GM21619 (cell line): Measurements from ENCODE around the gene CCDC102B.
"Not testable (repeated sequence)": the region's sequence is repeated elsewhere in the genome, so short reads cannot be mapped to it uniquely, and the experiment has no call there.

ENCODE experiments used
- ATAC-seq: cut with Tn5 transposase; IDR thresholded peaks from one replicate; pipeline ENCODE4 v1.9.1; 2021; ENCODE audit not compliant: unreplicated experiment

Gene CCDC102B

DNA sequence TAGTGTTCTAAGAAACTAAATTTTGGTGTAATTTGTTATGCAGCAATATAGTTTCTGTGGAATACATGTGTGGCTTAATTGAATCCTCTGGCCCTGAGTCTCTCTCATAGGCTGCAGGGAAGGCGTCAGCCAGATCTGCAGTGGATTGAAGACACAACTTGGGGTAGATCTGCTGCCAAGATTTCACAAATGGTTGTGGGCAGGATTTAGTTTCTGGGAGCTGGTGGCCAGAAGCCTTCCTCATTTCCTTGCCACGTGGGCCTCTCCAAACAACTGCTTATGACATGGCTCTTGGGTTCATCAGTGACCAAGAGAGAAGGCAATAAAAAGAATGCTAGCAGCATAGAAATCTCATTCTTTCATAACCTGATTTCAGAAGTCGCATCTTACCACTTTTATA lies 28.2 kb downstream of the CCDC102B start:
- no peak for ATAC-seq

DNA sequence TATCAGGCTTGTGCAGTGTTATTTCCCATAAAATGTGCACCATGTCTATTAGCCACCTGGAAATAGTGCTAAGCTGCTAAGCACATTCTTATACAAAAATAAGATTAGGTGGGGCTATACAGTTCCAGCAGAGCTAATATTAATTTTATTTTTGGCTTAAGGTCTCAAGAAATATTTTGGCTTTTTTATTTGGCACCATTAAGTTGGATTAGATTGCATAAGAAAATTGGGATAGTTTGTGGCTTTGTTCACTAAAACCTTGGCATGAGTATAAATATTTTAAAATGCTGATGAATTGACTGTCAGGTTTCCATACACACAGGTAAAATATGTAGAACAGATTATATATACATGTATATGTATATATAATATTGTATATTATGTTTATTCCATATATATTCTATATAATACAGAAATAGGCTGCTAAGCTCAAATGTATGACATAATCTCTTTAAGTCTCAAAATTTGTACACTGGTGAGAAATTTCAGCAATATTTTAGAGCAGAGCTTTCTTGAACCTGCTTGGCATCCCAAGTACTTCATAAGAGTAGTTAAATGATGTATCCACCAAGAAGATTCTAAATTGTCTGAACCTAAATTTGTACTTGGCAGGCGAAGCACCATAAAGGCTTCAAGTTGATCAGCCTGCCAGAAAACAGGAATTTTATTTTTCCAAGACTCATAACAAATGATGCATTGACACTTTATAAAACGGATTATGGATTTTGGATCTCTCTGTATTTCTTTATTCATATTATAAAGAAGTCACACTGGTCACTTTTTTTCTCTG lies 32.6 kb downstream of the CCDC102B start:
- no peak for ATAC-seq

DNA sequence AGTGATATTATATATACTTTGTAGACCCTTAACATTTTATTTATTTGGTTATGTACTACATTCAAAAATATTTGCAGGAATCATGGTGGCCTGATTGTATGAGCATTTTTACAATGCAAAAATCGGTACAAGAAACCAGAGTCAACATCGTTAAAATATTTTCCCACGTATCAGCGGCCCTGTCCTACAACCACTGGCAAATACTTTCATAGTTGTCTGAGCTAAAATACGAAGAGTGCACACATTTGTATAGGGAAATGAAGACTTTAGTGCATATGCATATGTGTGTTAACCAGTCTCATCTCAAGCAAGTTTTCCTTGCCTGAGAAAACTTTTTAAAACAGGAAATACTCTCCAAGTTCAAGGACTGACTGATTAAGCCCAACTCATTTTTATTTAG lies 35.9 kb downstream of the CCDC102B start:
- no peak for ATAC-seq

DNA sequence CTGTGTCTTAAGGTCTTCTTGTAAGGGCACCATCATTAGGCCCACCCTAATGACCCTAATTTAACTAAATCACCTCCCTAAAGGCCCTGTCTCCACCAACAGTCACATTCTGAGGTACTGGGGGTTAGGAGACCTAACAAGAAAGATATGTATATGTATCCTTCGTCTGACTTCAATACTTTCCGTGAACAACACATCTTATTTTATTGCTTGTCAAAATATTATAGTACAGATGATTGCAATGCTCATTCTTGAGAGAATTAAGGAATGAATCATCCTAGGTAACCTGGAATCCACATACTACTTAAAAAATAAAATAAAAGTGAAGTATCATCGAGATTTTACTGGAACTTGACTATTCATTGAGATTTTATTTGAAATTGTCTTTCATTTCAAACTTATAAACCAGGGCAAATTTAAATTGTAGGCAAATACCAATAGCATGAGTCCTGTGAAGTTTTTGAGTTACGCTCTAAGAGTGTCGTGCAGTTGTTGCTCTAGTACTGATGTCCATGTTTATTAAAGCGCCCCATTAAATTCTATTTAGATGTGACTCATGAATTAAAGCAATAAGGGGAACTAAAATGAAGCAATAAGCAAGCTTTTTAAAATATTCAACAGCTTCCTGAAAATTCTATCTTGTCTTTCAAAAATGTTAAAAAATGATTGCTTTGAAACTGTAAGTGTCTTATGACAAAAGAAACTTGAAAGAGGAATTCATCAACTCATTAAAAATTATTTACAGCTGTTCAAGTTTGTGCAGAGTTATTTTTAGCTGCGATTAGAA lies 40.0 kb downstream of the CCDC102B start:
- ATAC-seq: no peak

DNA sequence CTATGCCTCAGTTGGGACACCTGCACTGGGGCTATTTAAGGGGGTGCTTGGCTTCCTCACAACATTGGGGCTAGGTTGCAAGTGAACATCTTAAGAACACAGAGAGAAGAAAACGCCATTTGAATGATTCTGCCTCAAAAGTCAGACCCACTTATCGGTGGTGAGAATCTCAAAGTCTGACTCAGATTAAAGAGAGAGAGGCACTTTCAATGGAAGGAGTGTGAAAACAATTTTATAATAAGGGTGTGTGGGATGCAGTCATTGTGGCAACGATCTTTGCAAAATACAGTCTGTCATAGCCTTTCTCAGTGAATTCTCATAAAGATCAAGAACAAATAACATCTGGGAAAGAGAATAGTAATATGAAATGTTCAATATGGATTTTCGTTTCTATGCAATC lies 41.8 kb downstream of the CCDC102B start:
- no peak for ATAC-seq

DNA sequence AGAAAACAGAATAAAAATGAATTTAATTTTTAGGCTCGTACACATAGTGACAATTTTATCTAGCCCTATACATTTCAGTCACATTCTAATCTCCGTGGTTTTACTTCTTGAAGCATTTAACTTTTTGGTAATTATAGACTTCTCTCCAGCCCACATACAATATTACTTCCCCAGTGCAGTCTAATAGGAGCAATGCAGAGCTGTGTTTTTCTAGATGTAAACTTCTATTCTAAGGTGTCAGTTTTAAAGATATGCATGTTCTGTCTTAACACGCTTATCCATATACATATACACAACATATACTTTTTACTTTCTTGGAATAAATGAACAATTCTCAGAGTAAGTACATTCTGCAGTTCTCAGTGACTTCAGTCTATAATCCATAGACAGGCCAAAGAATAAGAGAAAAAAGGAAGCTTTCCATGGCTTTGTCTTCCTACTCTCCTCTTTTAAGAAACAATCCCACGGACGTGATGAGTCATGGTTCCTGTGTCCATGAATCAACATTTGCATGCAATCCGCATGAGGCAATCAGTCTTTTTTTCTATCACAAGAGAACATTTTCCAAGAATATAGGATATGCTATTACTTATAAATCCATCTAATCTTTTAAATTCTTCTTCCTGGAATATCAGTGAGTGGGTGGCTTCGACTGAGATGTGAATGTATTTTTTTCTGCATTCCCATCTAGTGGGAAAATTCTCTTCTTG lies 42.8 kb downstream of the CCDC102B start:
- ATAC-seq: no peak

DNA sequence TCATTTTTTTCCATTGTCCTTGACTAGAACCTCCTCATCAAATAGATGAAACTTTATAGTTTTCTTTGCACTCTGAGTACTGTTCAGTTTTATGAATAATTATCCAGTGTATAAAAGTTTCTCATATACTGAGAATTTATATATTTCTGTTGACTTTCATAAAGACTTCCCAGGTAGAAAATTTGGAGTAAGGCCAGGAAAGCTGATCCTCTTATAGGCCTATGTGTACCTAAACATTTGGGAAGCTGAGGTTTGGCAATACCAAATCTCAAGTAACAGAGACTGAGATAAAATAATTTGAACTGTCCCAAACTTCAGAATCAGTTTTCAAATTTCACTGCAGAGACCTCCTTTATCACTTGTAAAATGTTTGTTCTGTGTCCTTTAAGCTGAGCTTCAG lies 43.4 kb downstream of the CCDC102B start:
- no peak for ATAC-seq

DNA sequence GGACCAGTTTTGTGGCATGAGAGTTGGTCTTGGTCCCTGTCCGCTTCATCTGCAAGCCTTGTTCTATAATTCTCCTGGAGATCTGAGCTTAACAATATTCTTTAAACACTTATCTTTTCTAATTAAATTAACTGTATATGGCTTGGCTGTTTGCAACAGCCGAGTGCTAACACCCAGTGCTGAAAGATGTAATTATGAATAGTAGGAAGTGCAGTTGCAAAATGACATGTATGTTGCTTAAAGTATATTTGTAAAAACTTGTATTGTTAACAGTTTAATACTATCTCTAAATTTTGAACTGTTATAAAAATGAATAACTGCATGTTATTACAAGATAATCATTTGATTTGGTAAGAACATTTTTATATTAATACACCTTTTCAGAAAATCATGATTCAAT lies 45.1 kb downstream of the CCDC102B start:
- no peak for ATAC-seq

DNA sequence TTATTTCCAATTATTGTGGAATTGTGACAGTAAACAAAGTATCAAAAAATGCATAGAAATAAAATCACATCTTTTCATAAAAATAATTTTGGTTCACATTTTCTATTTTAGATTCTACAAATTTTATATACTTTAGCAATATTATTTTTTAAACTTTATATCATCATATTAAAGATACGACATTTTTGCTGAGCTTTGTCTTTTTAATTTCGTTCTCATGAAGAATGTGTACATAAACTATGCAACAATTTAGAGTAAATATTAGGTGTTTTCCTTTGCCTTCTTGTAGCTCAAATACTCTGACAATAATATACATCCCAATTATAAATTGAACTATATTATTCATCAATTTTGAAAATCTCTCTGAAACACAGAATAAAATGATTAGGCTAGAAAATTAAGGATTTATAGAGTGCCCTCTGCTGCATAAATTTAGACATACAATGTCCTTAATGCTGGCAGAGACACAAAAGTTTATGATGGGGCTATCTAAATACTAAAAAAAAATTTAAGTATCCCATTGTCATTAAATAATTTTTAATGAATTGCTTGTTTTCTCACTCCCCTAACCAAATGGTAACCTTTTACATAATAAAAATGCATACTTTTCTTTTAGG lies 45.7 kb downstream of the CCDC102B start:
- no peak for ATAC-seq

DNA sequence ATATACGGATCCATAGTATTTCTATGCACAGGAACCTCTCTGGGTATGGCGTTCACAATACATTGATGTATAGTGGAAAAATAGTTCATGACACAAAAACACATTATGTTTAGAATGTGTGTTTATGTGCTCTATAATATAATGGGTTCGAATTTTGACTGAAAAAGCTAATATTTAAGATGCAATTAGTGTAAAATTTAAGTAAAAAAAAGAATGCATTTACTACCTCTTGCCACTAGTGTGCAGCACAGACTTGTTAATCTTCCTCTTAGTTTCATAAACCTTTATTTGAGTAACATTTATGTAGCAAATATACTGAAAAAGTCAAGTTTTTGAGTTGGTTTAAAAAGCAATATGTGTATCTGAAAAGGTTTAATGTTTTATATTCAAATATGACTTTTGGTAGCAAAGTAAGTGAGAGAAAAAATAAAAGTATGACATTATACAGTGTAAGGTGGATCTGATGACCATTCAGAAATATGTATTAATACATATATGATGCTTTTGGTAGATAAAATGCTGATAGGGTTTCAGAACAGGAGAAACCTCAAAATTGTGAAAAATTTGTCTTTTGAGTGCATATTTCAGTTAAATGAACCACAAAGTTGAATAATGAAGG lies 49.4 kb downstream of the CCDC102B start:
- ATAC-seq: peak; percentile 58

DNA sequence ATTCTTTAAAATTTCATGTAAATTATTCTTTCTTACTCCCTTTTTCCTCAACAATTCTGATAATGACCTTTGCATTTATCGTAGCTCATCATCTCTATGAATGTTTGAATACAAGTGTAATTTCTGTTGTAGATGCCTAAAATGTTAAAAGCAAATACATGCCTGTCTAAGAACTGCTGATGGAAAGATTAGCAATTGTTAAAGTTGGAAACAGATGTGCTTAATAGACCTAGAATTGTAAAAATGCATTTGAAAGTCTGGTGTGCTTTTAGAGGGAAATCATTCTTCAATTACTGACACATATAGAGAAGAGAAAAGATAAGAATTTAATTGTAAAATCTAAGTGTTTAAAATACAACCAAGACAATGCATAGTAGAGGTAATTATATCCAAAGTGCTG lies 50.4 kb downstream of the CCDC102B start:
- no peak for ATAC-seq

DNA sequence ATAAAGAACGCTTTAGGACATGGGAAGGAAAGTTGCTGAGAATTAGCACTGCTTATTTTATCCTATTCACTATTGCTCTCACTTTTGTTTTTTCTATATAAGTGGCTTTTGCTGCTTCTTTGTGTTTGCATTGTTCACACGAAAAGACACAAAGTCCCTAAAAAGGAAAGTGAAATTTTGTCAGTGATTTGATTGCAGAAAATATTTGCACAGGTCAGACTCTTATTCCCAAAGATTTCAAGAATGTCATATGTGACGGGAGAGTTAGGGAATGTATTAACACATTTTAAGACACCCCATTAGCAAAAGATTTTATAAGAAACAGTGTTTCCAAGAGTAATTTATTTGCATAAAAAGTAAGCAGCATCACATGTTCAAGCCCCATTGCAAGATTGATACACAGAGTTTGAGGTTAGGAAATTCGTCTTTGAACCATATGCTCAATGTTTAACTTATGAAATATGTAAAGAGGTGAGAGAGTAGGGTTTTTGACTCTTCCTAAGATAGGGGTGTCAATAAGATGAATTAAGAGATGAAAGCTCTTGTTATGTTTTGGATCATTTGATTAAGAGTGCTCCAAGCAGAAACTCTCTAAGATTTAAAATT lies 57.0 kb downstream of the CCDC102B start:
- no peak for ATAC-seq

DNA sequence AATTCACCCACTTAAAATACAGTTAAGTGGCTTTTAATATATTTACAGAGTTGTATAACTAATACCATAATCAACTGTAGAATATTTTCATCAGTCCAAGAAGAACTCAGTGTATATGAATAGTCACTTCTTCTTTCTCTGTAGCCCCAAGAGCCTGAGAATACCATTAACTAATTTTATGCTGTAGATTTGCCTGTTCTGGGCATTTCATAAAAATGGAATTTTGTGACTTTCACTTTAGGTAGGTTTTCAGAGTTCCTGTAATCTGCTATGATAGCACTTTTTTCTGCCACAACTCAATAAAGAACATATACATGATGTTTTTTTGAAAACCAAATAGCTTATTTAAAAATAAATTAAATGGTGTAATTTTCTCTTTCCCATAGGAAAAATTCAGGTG lies 57.6 kb downstream of the CCDC102B start:
- no peak for ATAC-seq

DNA sequence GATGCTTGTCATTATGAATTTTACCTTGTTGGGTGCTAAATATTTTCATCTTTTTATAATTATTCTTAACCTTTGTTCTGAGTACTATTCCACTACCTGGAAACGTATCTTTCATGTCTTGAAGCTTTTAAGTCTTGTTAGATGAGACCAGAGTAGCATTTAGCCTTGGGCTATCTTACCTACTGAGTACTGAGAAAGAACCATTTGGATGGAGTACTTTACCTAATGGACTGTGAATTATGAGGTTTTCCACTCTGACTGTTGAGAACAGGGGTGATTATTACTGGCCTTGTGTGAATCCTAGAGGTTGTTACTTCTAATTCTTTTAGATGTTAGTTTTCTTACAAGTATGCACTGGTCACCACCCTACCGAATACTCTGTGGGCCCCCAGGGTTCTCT lies 63.5 kb downstream of the CCDC102B start:
- ATAC-seq: no peak

DNA sequence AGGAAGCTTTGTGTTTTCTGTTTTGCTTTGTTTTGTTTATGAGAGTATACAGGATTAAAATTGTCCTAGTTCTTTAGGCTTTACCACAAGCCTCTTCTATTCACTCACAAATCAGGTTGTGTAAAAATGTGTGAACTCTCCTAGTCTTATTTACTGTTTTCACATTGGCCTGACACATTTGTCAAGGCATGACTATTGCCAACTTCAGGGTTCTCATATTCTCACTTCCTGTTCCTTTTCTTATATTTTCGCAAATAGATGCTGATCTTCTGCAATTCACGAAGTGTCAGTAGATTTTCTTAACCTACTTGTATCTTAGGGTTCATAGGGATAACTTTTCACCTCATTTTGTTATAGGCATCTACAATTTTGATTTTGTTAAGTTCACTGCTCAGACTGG lies 67.1 kb downstream of the CCDC102B start:
- no peak for ATAC-seq

DNA sequence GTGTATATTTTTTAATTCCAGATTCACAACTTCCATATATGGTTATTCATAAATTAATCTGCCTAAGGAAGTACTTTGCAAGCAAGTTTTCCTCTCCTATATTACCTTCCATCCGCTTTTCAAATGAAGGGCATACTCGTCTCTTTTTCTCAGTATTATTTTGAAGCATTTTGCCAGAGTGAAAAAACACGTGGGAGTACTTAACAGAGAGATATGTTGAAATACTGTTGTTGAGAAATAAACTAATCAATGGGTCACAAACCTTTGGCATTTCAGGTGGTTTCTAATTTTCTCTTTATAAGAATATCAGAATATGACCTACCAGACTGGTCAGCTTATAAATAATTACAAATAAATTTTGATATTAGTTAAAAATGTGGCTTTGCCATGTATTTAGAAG lies 67.6 kb downstream of the CCDC102B start:
- ATAC-seq: no peak

DNA sequence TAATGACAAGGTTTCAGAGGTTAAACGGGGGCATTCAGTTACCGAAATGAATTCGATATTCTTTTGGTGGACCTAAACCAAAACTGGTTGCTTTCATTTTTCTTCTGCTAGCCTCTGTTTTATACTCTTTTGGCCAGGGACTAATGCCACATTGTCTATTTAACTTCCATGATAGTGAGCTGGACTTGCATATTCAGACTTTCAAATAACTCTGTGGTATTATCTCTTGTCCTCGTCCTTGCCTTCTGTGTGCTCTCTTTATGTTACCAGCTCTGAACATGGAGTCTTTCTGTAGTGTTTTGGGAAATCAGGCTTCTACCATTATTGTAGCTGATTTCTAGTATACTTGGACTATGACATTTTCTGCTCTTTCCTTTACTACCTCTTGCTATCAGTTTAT lies 75.1 kb downstream of the CCDC102B start:
- ATAC-seq: no peak

DNA sequence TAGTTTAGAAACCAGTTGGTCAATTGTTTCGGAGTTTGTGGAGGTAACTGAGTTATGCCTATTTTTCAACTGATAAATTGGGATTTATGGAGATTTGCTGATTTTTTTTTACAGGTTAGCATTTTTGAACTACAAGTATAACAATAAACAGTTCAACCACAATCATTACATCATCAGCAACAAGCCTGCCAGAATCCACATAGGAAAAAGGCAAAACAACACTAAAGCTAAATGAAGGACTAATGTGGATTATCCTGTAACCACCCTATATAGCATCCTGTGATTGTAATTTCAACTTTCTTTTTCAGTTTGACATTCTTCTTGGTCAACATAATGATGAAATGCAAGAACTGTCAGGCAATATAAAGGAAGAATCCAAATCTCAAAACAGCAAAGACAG lies 76.5 kb downstream of the CCDC102B start:
- no peak for ATAC-seq

DNA sequence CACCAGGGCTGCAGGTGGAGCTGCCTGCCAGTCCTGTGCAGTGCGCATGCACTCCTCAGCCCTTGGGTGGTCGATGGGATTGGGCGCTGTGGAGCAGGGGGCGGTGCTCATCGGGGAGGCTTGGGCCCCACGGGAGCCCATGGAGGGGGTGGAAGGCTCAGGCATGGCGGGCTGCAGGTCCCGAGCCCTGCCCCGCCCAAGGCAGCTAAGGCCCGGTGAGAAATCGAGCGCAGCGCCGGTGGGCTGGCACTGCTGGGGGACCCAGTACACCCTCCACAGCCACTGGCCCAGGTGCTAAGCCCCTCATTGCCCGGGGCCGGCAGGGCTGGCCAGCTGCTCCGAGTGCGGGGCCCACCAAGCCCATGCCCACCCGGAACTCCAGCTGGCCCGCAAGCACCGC lies 82.1 kb downstream of the CCDC102B start:
- ATAC-seq: not testable (repeated sequence)

DNA sequence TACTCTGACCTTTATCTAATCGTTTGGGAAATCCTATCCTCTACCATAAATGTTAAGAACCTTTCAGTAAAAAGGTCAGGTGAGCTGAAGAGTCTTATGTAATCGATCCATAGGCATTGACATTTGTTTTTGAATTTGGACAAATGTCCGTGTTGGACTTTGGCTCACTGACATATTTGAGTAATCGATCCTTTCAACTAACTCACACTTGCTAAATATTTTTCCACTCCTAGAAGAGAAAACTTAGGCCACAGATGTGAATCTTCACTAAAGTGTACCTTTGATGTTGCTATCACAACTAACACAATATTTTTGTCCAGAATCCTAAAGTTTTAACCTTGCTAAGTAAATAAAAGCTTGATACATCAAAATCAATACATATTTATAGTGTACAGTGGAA lies 89.5 kb downstream of the CCDC102B start:
- ATAC-seq: no peak

DNA sequence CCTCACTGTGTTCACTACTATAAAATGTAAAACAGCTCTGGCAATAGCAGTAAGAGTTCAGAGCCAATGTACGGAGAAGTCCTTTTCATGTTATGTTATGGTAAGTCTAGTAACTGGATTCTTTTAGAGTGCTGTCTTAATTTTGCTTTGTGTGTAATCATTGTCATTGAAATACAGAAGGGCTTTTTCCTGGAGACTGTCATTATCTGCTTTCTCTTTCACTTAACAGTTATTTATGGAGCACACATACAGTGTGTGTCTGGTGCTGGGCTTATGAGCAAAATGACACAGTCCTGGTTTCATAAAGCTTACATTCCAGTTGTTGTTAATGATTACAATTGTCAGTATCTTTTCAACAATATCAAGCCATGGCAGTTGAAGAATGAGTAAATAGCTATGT lies 95.5 kb downstream of the CCDC102B start:
- no peak for ATAC-seq
